ENCODE measurements around the gene HTRA3.

Gene HTRA3

DNA sequence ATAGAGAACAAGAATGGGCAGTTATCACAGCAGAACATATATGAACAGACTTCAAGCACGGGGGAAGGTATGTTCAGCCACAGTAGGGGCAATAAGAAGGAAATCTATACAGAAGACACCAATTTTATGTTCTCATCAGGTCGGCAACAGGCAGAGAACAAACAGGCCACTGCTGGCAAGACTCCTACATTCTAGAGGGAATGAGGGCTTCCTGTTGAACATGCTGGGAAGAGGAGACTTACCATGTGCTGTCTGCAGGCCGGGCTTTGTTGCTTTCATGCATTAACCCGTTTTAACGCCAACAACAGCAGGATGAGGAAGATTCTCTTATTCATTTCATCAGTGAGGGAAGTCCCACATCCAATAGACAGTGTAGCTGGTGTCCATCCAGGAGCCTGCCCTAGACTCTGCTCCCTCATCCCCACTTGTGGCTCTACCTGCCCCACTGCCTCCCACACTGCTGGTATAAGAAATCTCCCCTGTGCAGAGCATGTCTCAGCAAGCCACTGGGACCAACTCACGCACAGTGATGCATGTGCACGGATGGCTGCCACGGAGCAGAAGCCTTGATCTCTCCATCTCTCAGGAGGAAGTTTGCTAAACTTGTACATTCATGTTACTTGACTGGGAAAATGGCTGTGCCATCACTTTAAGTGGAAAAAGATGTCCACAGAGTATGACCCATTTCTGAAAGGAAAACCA is 86.5 kb downstream of the HTRA3 start:
- no peak overlapping the region for H3K9ac ChIP-seq (ENCODE audit: low read depth, low read length)
- H3K4me1 ChIP-seq (ENCODE audit: insufficient read depth, low read length) = peaks cover 27% of the 10 kb centered on the region
- no peaks in the 10 kb centered on the region for H3K9me3 ChIP-seq (ENCODE audit: control insufficient read depth, insufficient read depth, low read length)
- H3K36me3 ChIP-seq (ENCODE audit: insufficient read depth, low read length) = no peaks in the 10 kb centered on the region

All from ES-I3 (cell line).